Neural cell (in vitro differentiated cells): ENCODE measurements around the gene INPP5E. TPM values are rescaled to one million over a fixed set of nuclear protein-coding genes. Genes with fewer than 3 reads are reported as not detected.

Experiments used
- H2AFZ ChIP-seq: fragments of 200-600, 300-800 bp; sonication (generic), shearing (Covaris generic); 2 replicates; pipeline ENCODE4 v1.6.0; 2014; ENCODE audit warnings: low read depth, mild to moderate bottlenecking, antibody characterized with exemption, low read length, moderate library complexity
- H3F3A ChIP-seq: fragments of 200-600 bp; shearing (Covaris generic); 2 replicates; pipeline ENCODE4 v1.6.1; 2016; ENCODE audit warnings: mild to moderate bottlenecking, moderate library complexity, mixed read lengths, antibody characterized with exemption, low read length; ENCODE audit not compliant: insufficient read depth, poor library complexity, severe bottlenecking
- H3K27ac ChIP-seq: fragments of 200-600, 300-800 bp; sonication (generic), shearing (Covaris generic); 2 replicates; pipeline ENCODE4 v1.5.1; 2014; ENCODE audit warnings: mild to moderate bottlenecking, low read length, moderate library complexity
- H3K27me3 ChIP-seq: fragments of 300-800, 200-600 bp; sonication (generic), shearing (Covaris generic); 2 replicates; pipeline ENCODE4 v1.6.0; 2014; ENCODE audit warnings: mild to moderate bottlenecking, low read depth, low read length, moderate library complexity; ENCODE audit not compliant: insufficient read depth
- H3K36me3 ChIP-seq: fragments of 300-800, 200-600 bp; sonication (generic), shearing (Covaris generic); 2 replicates; pipeline ENCODE4 v1.5.1; 2014; ENCODE audit warnings: mild to moderate bottlenecking, antibody characterized with exemption, low read length, moderate library complexity; ENCODE audit not compliant: insufficient read depth
- H3K4me2 ChIP-seq: fragments of 300-800, 200-600 bp; sonication (generic), shearing (Covaris generic); 2 replicates; pipeline ENCODE4 v1.6.0; 2014; ENCODE audit warnings: mild to moderate bottlenecking, low read length
- H3K4me3 ChIP-seq: fragments of 300-800, 200-600 bp; sonication (generic), shearing (Covaris generic); 2 replicates; pipeline ENCODE4 v1.5.1; 2014; ENCODE audit warnings: mild to moderate bottlenecking, low read length, moderate library complexity
- H3K79me2 ChIP-seq: fragments of 200-600 bp; shearing (Covaris generic); replicated peaks from 2 replicates; pipeline ENCODE4 v1.6.0; 2014; ENCODE audit warnings: mild to moderate bottlenecking, low read length, moderate library complexity; ENCODE audit not compliant: insufficient read depth
- H3K9ac ChIP-seq: fragments of 300-800, 200-600 bp; sonication (generic), shearing (Covaris generic); 2 replicates; pipeline ENCODE4 v1.6.1; 2016; ENCODE audit warnings: mild to moderate bottlenecking, low read length, mixed read lengths
- H3K9me2 ChIP-seq: fragments of 200-600 bp; shearing (Covaris generic); 2 replicates; pipeline ENCODE4 v1.6.1; 2016; ENCODE audit warnings: mild to moderate bottlenecking, low read length, mixed read lengths; ENCODE audit not compliant: insufficient read depth
- H3K9me3 ChIP-seq: fragments of 200-600, 300-800 bp; sonication (generic), shearing (Covaris generic); 2 replicates; pipeline ENCODE4 v1.6.1; 2016; ENCODE audit warnings: mild to moderate bottlenecking, mixed run types, low read length, moderate library complexity, mixed read lengths
- H4K20me1 ChIP-seq: fragments of 200-600 bp; shearing (Covaris generic); 2 replicates; pipeline ENCODE4 v1.6.1; 2016; ENCODE audit warnings: mild to moderate bottlenecking, mixed run types; ENCODE audit not compliant: insufficient read depth
- CTCF ChIP-seq: fragments of 450-650 bp; IDR thresholded peaks from 2 replicates; pipeline ENCODE4 v1.5.1; 2014; ENCODE audit warnings: antibody characterized with exemption, mild to moderate bottlenecking, moderate library complexity; ENCODE audit not compliant: poor library complexity, severe bottlenecking
- EP300 ChIP-seq: fragments of 450-650 bp; conservative IDR thresholded peaks from 2 replicates; pipeline ENCODE4 v1.6.1; 2014; ENCODE audit warnings: antibody characterized with exemption, mild to moderate bottlenecking, moderate library complexity; ENCODE audit not compliant: poor library complexity, severe bottlenecking
- EZH2 ChIP-seq: fragments of 200-600, 300-800 bp; shearing (Covaris generic), sonication (generic); IDR thresholded peaks from 2 replicates; pipeline ENCODE4 v1.6.1; 2014; ENCODE audit warnings: antibody characterized with exemption, low read length, borderline replicate concordance, mild to moderate bottlenecking; ENCODE audit not compliant: insufficient read depth, poor library complexity, severe bottlenecking
- MXI1 ChIP-seq: fragments of 450-650 bp; conservative IDR thresholded peaks from 2 replicates; pipeline ENCODE4 v1.6.1; 2014; ENCODE audit warnings: antibody characterized with exemption, mild to moderate bottlenecking; ENCODE audit not compliant: poor library complexity, severe bottlenecking
- POLR2AphosphoS5 ChIP-seq: IDR thresholded peaks from 2 replicates; pipeline ENCODE4 v1.6.1; 2012
- RAD21 ChIP-seq: fragments of 450-650 bp; conservative IDR thresholded peaks from 2 replicates; pipeline ENCODE4 v1.6.1; 2014; ENCODE audit warnings: antibody characterized with exemption, mild to moderate bottlenecking, moderate library complexity
- REST ChIP-seq: IDR thresholded peaks from 2 replicates; pipeline ENCODE4 v1.6.1; 2012; ENCODE audit warnings: borderline replicate concordance
- SMC3 ChIP-seq: fragments of 450-650 bp; conservative IDR thresholded peaks from 2 replicates; pipeline ENCODE4 v1.6.1; 2014; ENCODE audit warnings: antibody characterized with exemption, mild to moderate bottlenecking, moderate library complexity; ENCODE audit not compliant: poor library complexity
- TAF1 ChIP-seq: IDR thresholded peaks from 2 replicates; pipeline ENCODE4 v1.6.1; 2012; ENCODE audit warnings: low read depth
- polyA plus RNA-seq: library from polyadenylated mRNA; depleted of rRNA; stranded (reverse); fragments of >200 nt; gene quantifications from 2 replicates; pipeline ENCODE4 v1.2.3, GENCODE V29; 2014

INPP5E gene
- polyA plus RNA-seq, 1 donor from 2014 or later, result 17.9 TPM

DNA sequence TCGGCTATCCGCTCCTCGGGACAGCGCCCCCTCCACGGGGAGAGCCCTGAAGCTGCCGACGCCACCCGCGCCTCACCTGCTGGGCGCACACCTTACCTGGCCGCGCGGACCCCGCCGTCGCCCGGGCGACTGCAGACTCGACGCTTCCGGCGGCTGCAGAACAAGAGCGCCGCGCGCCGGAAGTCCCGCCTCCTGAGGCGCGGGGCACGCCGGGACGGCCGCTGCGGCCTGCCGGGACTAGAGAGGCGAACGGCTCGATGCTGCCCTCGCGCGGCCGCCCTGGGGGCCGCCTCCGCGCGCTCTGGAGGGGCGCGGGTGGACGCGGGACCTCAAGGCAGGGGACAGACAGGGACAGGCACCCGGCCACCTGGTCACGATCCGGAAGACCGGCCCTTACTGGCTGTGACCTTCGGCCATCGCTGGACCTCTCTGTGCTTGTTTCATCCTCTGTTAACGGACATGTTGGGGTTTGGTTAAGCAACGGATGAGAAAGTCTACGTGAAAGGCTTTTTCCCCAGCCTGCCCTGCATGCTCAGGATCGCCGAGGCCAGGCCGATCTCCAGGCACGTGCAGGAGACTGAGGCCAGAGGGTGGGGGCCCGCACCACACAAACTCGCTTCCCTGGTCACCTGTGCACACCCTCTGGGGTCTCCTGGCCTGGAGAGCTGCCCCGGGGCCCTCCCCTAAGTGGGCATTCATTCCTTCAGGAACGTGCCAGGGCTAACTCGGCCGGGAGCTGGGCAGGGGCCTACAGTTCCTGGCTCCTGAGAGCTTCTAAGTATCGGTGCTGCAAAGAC lies 39.4 kb downstream of the INPP5E start, which contains the start of gene SNAPC4:
Gene SNAPC4 (minus strand): TSS at position 133 of the 797 bp plus-strand sequence. CDS start 1,742 bp downstream, outside the sequence.
- H2AFZ ChIP-seq, result peak within 1 kb of the TSS; percentile 51

More for the DNA sequence above, 39.4 kb downstream of the INPP5E start, which contains the start of gene SNAPC4:
- TF ChIP-seq TAF1, result peak; percentile 72
- peak; percentile 76 for TF ChIP-seq RAD21
- TF ChIP-seq SMC3, result peak; percentile 79
- peak; percentile 87 for TF ChIP-seq POLR2AphosphoS5
- TF ChIP-seq EP300, result peak; percentile 29
- peak; percentile 40 for TF ChIP-seq REST
- TF ChIP-seq CTCF, result peak; percentile 99
- TF ChIP-seq EZH2, result no peak
- TF ChIP-seq MXI1, result peak; percentile 96
- Histone ChIP-seq H3K4me3 (peak within 1 kb of the TSS; percentile 89), H3F3A (no peaks in the 10 kb centered on the region), H4K20me1 (no peaks in the 10 kb centered on the region), H3K79me2 (peaks cover 21% of the 10 kb centered on the region), H3K9ac (peak within 1 kb of the TSS; percentile 76), H3K27ac (peak within 1 kb of the TSS; percentile 34), H3K4me2 (peak within 1 kb of the TSS; percentile 48), H3K36me3 (peaks cover 3% of the 10 kb centered on the region), H3K27me3 (no peaks in the 10 kb centered on the region), H3K9me2 (no peaks in the 10 kb centered on the region), H3K9me3 (no peaks in the 10 kb centered on the region)
